ENCODE measurements around the gene CLCN7. TPM values are rescaled to one million over a fixed set of nuclear protein-coding genes. Genes with fewer than 3 reads are reported as not detected.

Gene CLCN7
- total and polyA plus RNA-seq, 2 of the 4 experiments (the other 2 are of a cell fraction) = 10.8 to 45.2 TPM

GRCh38 chr16:1433756-1434155 lies 41.1 kb downstream of the CLCN7 start:
- H2BK15ac ChIP-seq (ENCODE audit: low read depth, low read length) = no peak overlapping the region
- H2BK20ac ChIP-seq (ENCODE audit: low read depth, low read length) = no peak overlapping the region
- no TSS peak for BruUV-seq (replicated peaks)
- ATAC-seq (ENCODE audit: low read depth) (no peak), DNase-seq (no peak)
- no peak overlapping the region for H4K91ac ChIP-seq (ENCODE audit: insufficient read depth, low read depth, low read length)
- no peak overlapping the region for H4K8ac ChIP-seq (ENCODE audit: low read depth in 2 of 2, low read length in 2 of 2)
- WGBS, 2 experiments (ENCODE audit: extremely low coverage in 2 of 2, insufficient read length in 1 of 2) = 19% methylated on average over 8 of the region's 22 CpGs; no CpG with 5 or more reads in 1 of the 2 experiments
- dilution Hi-C loops (cut with HindIII; ENCODE audit: low sequenced_read_pairs, unreplicated experiment) = no loop called here
- H3K9me1 ChIP-seq (ENCODE audit: insufficient read depth, low read length) = no peaks in the 10 kb centered on the region
- no peak overlapping the region for H3K9ac ChIP-seq (ENCODE audit: low read depth, low read length)
- no peak overlapping the region for H2BK5ac ChIP-seq (ENCODE audit: low read depth, low read length, poor library complexity, severe bottlenecking)
- no peaks in the 10 kb centered on the region for H3K36me3 ChIP-seq (ENCODE audit: control insufficient read depth, insufficient read depth, low read length)
- H3K4me3 ChIP-seq (ENCODE audit: insufficient read depth, low read depth, low read length) = no peak overlapping the region
- no peak overlapping the region for H2BK120ac ChIP-seq (ENCODE audit: low read depth, low read length)
- H3K4me1 ChIP-seq (ENCODE audit: control insufficient read depth, insufficient read depth, low read length) = no peaks in the 10 kb centered on the region
- H4K5ac ChIP-seq (ENCODE audit: low read depth, low read length) = no peak overlapping the region
- no peak overlapping the region for H3K56ac ChIP-seq (ENCODE audit: extremely low read depth, insufficient read depth, low read length)
- TF ChIP-seq RAD21 (IDR thresholded peaks at IDR 0.05; ENCODE audit: low read length) (no peak), MAFK (IDR thresholded peaks at IDR 0.05; ENCODE audit: low read depth, low read length) (no peak), CEBPB (IDR thresholded peaks at IDR 0.05; ENCODE audit: low read depth, low read length) (no peak), RCOR1 (IDR thresholded peaks at IDR 0.05; ENCODE audit: insufficient replicate concordance, low read length) (no peak), NFE2L2 (IDR thresholded peaks at IDR 0.05; ENCODE audit: low read depth, low read length) (no peak), USF2 (IDR thresholded peaks at IDR 0.05; ENCODE audit: low read depth, low read length) (no peak), FOS (IDR thresholded peaks at IDR 0.05; ENCODE audit: low read depth, low read length) (no peak), ELK1 (IDR thresholded peaks at IDR 0.05; ENCODE audit: borderline replicate concordance, low read depth, low read length) (no peak), RFX5 (IDR thresholded peaks at IDR 0.05; ENCODE audit: low read depth, low read length) (no peak), MAZ (IDR thresholded peaks at IDR 0.05; ENCODE audit: borderline replicate concordance, low read depth, low read length) (no peak), MXI1 (IDR thresholded peaks at IDR 0.05; ENCODE audit: borderline replicate concordance, low read depth, low read length) (no peak), POLR2A (IDR thresholded peaks at IDR 0.05; ENCODE audit: low read depth, low read length) (no peak), SMC3 (IDR thresholded peaks at IDR 0.05; ENCODE audit: low read depth, low read length) (no peak), BHLHE40 (IDR thresholded peaks at IDR 0.05; ENCODE audit: low read depth, low read length) (no peak), CTCF (conservative IDR thresholded peaks at IDR 0.05; ENCODE audit: low read depth, low read length) (no peak), CHD1 (IDR thresholded peaks at IDR 0.05; ENCODE audit: low read depth, low read length) (no peak)
- intact Hi-C loops (cut with micrococcal nuclease) = no loop called here
- in situ Hi-C loops (cut with MboI; ENCODE audit: low sequenced_read_pairs) = no loop called here
- no peak overlapping the region for H3K18ac ChIP-seq (ENCODE audit: low read depth, low read length)
- H3K9me3 ChIP-seq (ENCODE audit: control insufficient read depth, insufficient read depth, low read length) = no peaks in the 10 kb centered on the region
- no peaks in the 10 kb centered on the region for H3K79me1 ChIP-seq (ENCODE audit: low read depth in 1 of 2, low read length in 2 of 2)
- H3K4ac ChIP-seq (ENCODE audit: low read depth, low read length) = no peak overlapping the region
- H2AK5ac ChIP-seq (ENCODE audit: low read depth, low read length) = no peak overlapping the region
- no peak overlapping the region for H3K14ac ChIP-seq (replicated peaks; ENCODE audit: low read depth, low read length)
- H3K27ac ChIP-seq (ENCODE audit: insufficient read depth, low read length) = no peak overlapping the region
- H3K4me2 ChIP-seq (ENCODE audit: low read depth, low read length) = no peak overlapping the region
- no peak overlapping the region for H2AK9ac ChIP-seq (replicated peaks; ENCODE audit: low read depth, low read length, poor library complexity)
- H4K20me1 ChIP-seq (ENCODE audit: insufficient read depth, low read length) = no peaks in the 10 kb centered on the region
- POLR2A ChIA-PET (ENCODE audit: unreplicated experiment) = no interaction called here
- H2AFZ ChIP-seq (replicated peaks; ENCODE audit: low read length, poor library complexity) = no peak overlapping the region
- H3K27me3 ChIP-seq (ENCODE audit: control insufficient read depth, insufficient read depth, low read length) = peaks cover 10% of the 10 kb centered on the region; the same call in 1 of the 2 replicates
- no peak overlapping the region for H3K23ac ChIP-seq (ENCODE audit: low read depth, low read length)
- CTCF ChIA-PET = no interaction called here

All from IMR-90 (cell line).